Neural cell (in vitro differentiated cells): Measurements from ENCODE around the gene IL5RA. TPM values are rescaled to one million over a fixed set of nuclear protein-coding genes. Genes with fewer than 3 reads are reported as not detected.

Source experiments
- H2AFZ ChIP-seq: fragments of 200-600, 300-800 bp; sonication (generic), shearing (Covaris generic); 2 replicates; pipeline ENCODE4 v1.6.0; 2014; ENCODE audit warnings: low read depth, mild to moderate bottlenecking, antibody characterized with exemption, low read length, moderate library complexity
- H3F3A ChIP-seq: fragments of 200-600 bp; shearing (Covaris generic); 2 replicates; pipeline ENCODE4 v1.6.1; 2016; ENCODE audit warnings: mild to moderate bottlenecking, moderate library complexity, mixed read lengths, antibody characterized with exemption, low read length; ENCODE audit not compliant: insufficient read depth, poor library complexity, severe bottlenecking
- H3K27ac ChIP-seq: fragments of 200-600, 300-800 bp; sonication (generic), shearing (Covaris generic); 2 replicates; pipeline ENCODE4 v1.5.1; 2014; ENCODE audit warnings: mild to moderate bottlenecking, low read length, moderate library complexity
- H3K27me3 ChIP-seq: fragments of 300-800, 200-600 bp; sonication (generic), shearing (Covaris generic); 2 replicates; pipeline ENCODE4 v1.6.0; 2014; ENCODE audit warnings: mild to moderate bottlenecking, low read depth, low read length, moderate library complexity; ENCODE audit not compliant: insufficient read depth
- H3K36me3 ChIP-seq: fragments of 300-800, 200-600 bp; sonication (generic), shearing (Covaris generic); 2 replicates; pipeline ENCODE4 v1.5.1; 2014; ENCODE audit warnings: mild to moderate bottlenecking, antibody characterized with exemption, low read length, moderate library complexity; ENCODE audit not compliant: insufficient read depth
- H3K4me2 ChIP-seq: fragments of 300-800, 200-600 bp; sonication (generic), shearing (Covaris generic); 2 replicates; pipeline ENCODE4 v1.6.0; 2014; ENCODE audit warnings: mild to moderate bottlenecking, low read length
- H3K4me3 ChIP-seq: fragments of 300-800, 200-600 bp; sonication (generic), shearing (Covaris generic); 2 replicates; pipeline ENCODE4 v1.5.1; 2014; ENCODE audit warnings: mild to moderate bottlenecking, low read length, moderate library complexity
- H3K79me2 ChIP-seq: fragments of 200-600 bp; shearing (Covaris generic); replicated peaks from 2 replicates; pipeline ENCODE4 v1.6.0; 2014; ENCODE audit warnings: mild to moderate bottlenecking, low read length, moderate library complexity; ENCODE audit not compliant: insufficient read depth
- H3K9ac ChIP-seq: fragments of 300-800, 200-600 bp; sonication (generic), shearing (Covaris generic); 2 replicates; pipeline ENCODE4 v1.6.1; 2016; ENCODE audit warnings: mild to moderate bottlenecking, low read length, mixed read lengths
- H3K9me2 ChIP-seq: fragments of 200-600 bp; shearing (Covaris generic); 2 replicates; pipeline ENCODE4 v1.6.1; 2016; ENCODE audit warnings: mild to moderate bottlenecking, low read length, mixed read lengths; ENCODE audit not compliant: insufficient read depth
- H3K9me3 ChIP-seq: fragments of 200-600, 300-800 bp; sonication (generic), shearing (Covaris generic); 2 replicates; pipeline ENCODE4 v1.6.1; 2016; ENCODE audit warnings: mild to moderate bottlenecking, mixed run types, low read length, moderate library complexity, mixed read lengths
- H4K20me1 ChIP-seq: fragments of 200-600 bp; shearing (Covaris generic); 2 replicates; pipeline ENCODE4 v1.6.1; 2016; ENCODE audit warnings: mild to moderate bottlenecking, mixed run types; ENCODE audit not compliant: insufficient read depth
- CTCF ChIP-seq: fragments of 450-650 bp; IDR thresholded peaks from 2 replicates; pipeline ENCODE4 v1.5.1; 2014; ENCODE audit warnings: antibody characterized with exemption, mild to moderate bottlenecking, moderate library complexity; ENCODE audit not compliant: poor library complexity, severe bottlenecking
- EP300 ChIP-seq: fragments of 450-650 bp; conservative IDR thresholded peaks from 2 replicates; pipeline ENCODE4 v1.6.1; 2014; ENCODE audit warnings: antibody characterized with exemption, mild to moderate bottlenecking, moderate library complexity; ENCODE audit not compliant: poor library complexity, severe bottlenecking
- EZH2 ChIP-seq: fragments of 200-600, 300-800 bp; shearing (Covaris generic), sonication (generic); IDR thresholded peaks from 2 replicates; pipeline ENCODE4 v1.6.1; 2014; ENCODE audit warnings: antibody characterized with exemption, low read length, borderline replicate concordance, mild to moderate bottlenecking; ENCODE audit not compliant: insufficient read depth, poor library complexity, severe bottlenecking
- MXI1 ChIP-seq: fragments of 450-650 bp; conservative IDR thresholded peaks from 2 replicates; pipeline ENCODE4 v1.6.1; 2014; ENCODE audit warnings: antibody characterized with exemption, mild to moderate bottlenecking; ENCODE audit not compliant: poor library complexity, severe bottlenecking
- POLR2AphosphoS5 ChIP-seq: IDR thresholded peaks from 2 replicates; pipeline ENCODE4 v1.6.1; 2012
- RAD21 ChIP-seq: fragments of 450-650 bp; conservative IDR thresholded peaks from 2 replicates; pipeline ENCODE4 v1.6.1; 2014; ENCODE audit warnings: antibody characterized with exemption, mild to moderate bottlenecking, moderate library complexity
- REST ChIP-seq: IDR thresholded peaks from 2 replicates; pipeline ENCODE4 v1.6.1; 2012; ENCODE audit warnings: borderline replicate concordance
- SMC3 ChIP-seq: fragments of 450-650 bp; conservative IDR thresholded peaks from 2 replicates; pipeline ENCODE4 v1.6.1; 2014; ENCODE audit warnings: antibody characterized with exemption, mild to moderate bottlenecking, moderate library complexity; ENCODE audit not compliant: poor library complexity
- TAF1 ChIP-seq: IDR thresholded peaks from 2 replicates; pipeline ENCODE4 v1.6.1; 2012; ENCODE audit warnings: low read depth
- polyA plus RNA-seq: library from polyadenylated mRNA; depleted of rRNA; stranded (reverse); fragments of >200 nt; gene quantifications from 2 replicates; pipeline ENCODE4 v1.2.3, GENCODE V29; 2014

Gene IL5RA
- polyA plus RNA-seq, 1 donor from 2014 or later, result 0.10 TPM

GRCh38 chr3:3129579-3129978 lies 19.4 kb upstream of the IL5RA start:
- Histone ChIP-seq H3K9me3 (no peaks in the 10 kb centered on the region), H3K36me3 (no peaks in the 10 kb centered on the region), H3K4me3 (no peak overlapping the region), H3K9ac (no peak overlapping the region), H3K27me3 (no peaks in the 10 kb centered on the region), H3K4me2 (no peak overlapping the region), H3K9me2 (no peaks in the 10 kb centered on the region), H3K27ac (no peak overlapping the region), H3K79me2 (peaks cover 10% of the 10 kb centered on the region), H3F3A (peaks cover 3% of the 10 kb centered on the region), H4K20me1 (no peaks in the 10 kb centered on the region), H2AFZ (no peak overlapping the region)
- TF ChIP-seq TAF1 (no peak), REST (no peak), CTCF (no peak), RAD21 (no peak), SMC3 (no peak), MXI1 (no peak), EZH2 (no peak), EP300 (no peak)

GRCh38 chr3:3127432-3128010 lies 17.3 kb upstream of the IL5RA start:
- Histone ChIP-seq H3K9ac (peak overlapping the region; percentile 81), H2AFZ (peak overlapping the region; percentile 87), H3K27me3 (no peaks in the 10 kb centered on the region), H3K9me3 (no peaks in the 10 kb centered on the region), H3K79me2 (peaks cover 10% of the 10 kb centered on the region), H3F3A (peaks cover 3% of the 10 kb centered on the region), H3K9me2 (no peaks in the 10 kb centered on the region), H3K27ac (peak overlapping the region; percentile 89), H3K4me2 (peak overlapping the region; percentile 88), H3K4me3 (peak overlapping the region; percentile 99), H3K36me3 (no peaks in the 10 kb centered on the region), H4K20me1 (no peaks in the 10 kb centered on the region)
- no peak for TF ChIP-seq CTCF
- TF ChIP-seq POLR2AphosphoS5, result no peak
- TF ChIP-seq MXI1, result no peak
- TF ChIP-seq EZH2, result no peak
- no peak for TF ChIP-seq RAD21
- TF ChIP-seq TAF1, result no peak
- no peak for TF ChIP-seq SMC3
- TF ChIP-seq EP300, result no peak
- TF ChIP-seq REST, result no peak
